Pulmonary artery endothelial cell (primary cell): Measurements from ENCODE around the gene VAT1L. TPM values are rescaled to one million over a fixed set of nuclear protein-coding genes. Genes with fewer than 3 reads are reported as not detected.
A peak's percentile ranks its signal among the peaks of the same experiment; 100 is the strongest.

Experiments used
- DNase-seq: peaks from one replicate; pipeline ENCODE4 v3.0.0-alpha.2; 2011; ENCODE audit warnings: low read depth, low spot score
- total RNA-seq: library from RNA; depleted of rRNA; stranded (reverse); fragments of >200 nt; gene quantifications from 2 replicates; pipeline ENCODE4 v1.2.3, GENCODE V29; 2014

Gene VAT1L
- total RNA-seq, 1 donor from 2014 or later: 1.1 TPM

- no peak for DNase-seq
These were observed 81.8 kb downstream of the VAT1L start for GRCh38 chr16:77869997-77870813.

- DNase-seq: no peak
These were observed 83.6 kb downstream of the VAT1L start for GRCh38 chr16:77871932-77872331.

DNA sequence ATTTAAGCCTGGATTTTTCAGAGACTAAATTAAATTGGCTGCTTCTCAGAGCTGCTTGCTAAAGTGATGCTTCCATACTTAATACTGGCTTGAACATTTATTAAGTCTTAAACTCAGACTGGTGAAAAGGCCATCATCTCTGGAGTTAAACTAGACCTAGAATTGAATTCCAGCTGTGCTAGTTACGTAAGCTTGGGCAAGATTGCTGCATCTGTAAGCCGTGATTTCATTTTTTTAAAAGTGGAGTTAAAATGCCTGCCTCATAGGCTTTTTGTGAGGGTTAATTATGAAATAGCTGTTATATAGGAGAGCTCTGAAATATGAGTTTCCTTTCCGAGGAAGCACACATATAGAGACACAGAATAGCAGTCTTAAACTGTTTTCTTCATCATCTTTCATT lies 84.7 kb downstream of the VAT1L start:
- no peak for DNase-seq

DNA sequence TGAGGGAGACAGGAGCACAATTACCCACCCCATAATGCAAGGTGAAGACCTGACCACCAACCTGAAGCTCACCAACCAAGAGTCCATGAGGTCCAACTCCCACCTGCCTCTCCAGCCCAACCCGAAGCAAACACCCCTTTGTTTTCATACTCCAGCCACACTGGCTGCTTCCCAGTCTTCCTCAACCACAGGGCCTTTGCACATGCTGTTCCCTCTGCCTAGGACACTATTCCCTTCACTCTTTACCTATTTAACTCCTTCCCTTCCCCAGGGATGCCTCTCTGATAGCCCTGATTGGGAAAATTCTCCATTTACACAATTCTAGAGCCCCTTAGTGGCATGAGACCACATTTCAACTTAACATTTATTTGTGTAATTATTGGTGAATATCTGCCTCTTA lies 86.0 kb downstream of the VAT1L start:
- no peak for DNase-seq

- no peak for DNase-seq
These were observed 88.4 kb downstream of the VAT1L start for GRCh38 chr16:77876776-77877175.

GRCh38 chr16:77877712-77878347 lies 89.5 kb downstream of the VAT1L start:
- DNase-seq: peak; percentile 84

GRCh38 chr16:77881355-77882030 lies 93.1 kb downstream of the VAT1L start:
- no peak for DNase-seq

GRCh38 chr16:77882358-77882757 lies 94.0 kb downstream of the VAT1L start:
- DNase-seq: no peak

GRCh38 chr16:77885571-77886295 lies 97.4 kb downstream of the VAT1L start:
- DNase-seq: no peak

DNA sequence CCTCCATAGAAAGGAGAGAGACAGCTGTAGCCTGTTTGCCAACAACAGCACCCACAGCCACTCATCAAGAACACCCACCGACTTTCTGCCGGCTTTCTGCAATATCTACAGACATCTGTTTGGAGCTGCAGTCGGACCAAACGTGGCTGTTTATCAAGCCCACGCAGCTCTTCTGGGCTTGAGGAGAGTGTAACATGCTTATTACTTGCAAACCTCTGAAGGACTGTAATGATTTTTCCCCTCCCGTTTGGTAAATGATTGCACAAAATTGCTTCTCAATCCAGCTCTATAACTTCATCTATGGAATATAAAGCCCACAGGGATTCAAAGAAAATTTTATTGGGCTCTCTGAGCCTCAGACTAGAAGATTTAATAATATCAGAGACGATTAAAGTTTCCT lies 100.5 kb downstream of the VAT1L start:
- no peak for DNase-seq

DNA sequence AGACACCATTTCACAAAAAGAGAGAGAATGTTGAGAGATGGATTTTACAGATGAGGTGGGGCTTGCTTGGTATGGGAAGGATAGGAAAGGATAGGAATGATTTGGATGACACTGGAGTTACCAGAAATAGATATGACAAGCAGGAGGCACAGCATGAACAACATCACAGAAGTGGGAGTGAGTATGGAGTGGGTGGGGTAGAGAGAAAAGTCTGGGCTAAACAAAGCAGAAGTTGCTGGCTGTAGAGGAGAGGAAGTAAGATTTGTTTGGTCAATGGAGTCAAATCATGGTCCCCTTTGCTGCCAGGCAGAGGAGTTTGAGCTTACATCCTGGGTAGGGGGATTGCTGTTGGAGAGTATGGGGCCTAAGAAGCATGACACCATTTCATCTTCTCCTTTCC lies 101.7 kb downstream of the VAT1L start:
- DNase-seq: no peak

DNA sequence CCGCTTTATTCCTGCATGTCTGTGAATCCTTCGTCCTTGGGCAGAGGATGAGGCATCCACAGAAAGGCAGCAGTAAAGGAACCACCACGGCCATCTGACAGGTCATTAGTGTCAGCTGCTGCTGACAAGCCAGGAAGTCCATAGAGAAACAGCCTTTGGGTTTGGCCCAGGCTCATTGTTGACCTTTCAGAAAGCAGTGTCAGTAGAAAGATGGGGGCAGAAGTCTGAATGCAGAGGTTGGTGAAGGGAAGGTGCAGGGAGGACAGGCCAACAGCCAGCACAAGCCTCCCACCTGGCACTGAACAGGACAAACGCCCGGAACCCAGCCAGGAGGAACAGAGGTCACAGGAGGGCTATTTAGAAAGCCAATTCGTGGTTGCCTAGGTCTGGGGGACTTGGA lies 105.8 kb downstream of the VAT1L start:
- no peak for DNase-seq

GRCh38 chr16:77895962-77896361 lies 107.6 kb downstream of the VAT1L start:
- DNase-seq: no peak

DNA sequence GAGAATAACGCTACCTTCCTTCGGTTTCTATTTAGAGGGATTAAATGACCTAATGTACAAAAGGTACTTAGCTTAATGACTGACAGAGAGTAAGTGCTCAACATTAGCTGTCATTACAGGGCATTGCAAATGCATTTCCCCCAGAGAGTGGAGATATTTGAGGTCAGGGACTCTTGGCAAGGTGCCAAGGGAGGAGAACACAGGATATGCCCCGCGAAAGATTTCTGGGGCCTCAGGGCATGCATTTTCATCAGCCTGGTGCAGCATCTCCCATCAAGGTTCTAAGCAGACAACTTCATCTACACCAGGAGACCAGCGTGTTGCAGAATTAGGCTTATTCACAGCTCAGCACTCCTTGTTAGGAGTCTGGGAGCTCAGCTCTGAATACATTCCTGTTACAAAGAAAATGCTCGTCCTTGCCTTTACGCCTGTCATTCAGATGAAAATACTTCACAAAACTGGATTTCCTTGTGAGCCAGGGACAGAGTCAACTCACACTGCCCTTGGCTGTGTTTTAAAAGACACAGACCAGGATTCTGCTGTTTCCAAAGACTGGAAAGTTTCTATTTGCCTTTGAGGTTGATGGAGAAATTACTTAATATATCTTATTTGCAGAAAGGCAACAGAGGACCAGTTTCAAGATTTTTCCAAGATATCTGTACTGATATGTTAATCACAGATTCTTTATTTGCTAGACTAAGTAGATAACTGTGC lies 108.2 kb downstream of the VAT1L start:
- no peak for DNase-seq

DNA sequence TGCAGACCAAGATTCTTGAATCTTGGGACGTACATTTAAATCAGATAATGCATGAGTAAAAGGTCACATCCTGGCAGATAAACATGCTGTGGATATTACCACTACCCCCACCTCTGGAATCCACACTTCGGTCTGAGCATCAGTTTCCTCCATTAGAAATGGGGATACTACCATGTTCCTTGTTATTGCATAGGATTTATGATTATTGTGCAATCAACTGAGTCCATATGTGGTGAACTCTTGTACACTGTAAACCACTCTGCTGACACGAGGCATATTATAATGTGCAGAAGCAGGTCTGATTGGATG lies 108.7 kb downstream of the VAT1L start:
- no peak for DNase-seq

- DNase-seq: no peak
These were observed 109.7 kb downstream of the VAT1L start for GRCh38 chr16:77897831-77898605.

GRCh38 chr16:77898671-77899211 lies 110.4 kb downstream of the VAT1L start:
- DNase-seq: no peak

DNA sequence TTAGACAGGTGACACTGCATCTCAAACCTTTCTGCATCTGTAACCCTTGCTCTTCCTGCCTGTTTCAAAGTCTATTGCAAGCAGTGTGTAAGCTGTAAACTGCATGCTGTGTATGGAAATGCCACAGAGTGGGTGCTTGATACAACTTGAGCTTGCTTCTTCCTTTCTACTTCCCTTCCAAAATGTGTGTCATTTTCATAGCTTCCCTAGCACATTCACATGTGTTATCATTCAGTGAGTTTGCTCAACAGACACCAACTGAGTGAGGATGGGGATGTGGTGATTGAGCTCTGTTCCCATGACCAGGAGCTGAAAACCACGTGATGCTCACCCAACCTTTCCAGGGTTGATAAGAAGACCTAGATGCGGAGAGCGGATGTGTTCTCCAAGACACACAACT lies 111.1 kb downstream of the VAT1L start:
- no peak for DNase-seq

- no peak for DNase-seq
These were observed 117.1 kb downstream of the VAT1L start for GRCh38 chr16:77905374-77905920.

GRCh38 chr16:77910021-77910420 lies 121.7 kb downstream of the VAT1L start:
- no peak for DNase-seq
